Measurements from ENCODE around the gene UIMC1.

DNA sequence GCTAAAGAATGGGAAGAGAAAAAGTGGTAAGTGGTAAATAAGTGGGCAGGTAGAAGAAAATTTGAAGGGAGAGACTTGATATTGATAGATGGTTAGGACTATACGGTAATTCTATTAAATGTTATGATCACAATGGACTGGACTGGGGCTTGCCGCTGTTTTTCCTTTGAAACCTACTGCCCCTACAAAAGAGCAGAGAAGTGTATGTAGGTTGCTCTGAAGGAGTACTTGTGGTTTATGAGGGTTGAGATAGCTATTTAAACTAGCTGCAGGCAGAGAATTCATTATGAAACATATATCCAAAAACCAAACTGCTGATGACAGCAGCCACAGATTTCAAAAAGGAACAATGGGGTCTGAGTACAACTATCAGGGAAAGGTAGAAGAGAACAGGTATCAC is 90.7 kb downstream of the UIMC1 start:
- TF ChIP-seq, protein P1, sequence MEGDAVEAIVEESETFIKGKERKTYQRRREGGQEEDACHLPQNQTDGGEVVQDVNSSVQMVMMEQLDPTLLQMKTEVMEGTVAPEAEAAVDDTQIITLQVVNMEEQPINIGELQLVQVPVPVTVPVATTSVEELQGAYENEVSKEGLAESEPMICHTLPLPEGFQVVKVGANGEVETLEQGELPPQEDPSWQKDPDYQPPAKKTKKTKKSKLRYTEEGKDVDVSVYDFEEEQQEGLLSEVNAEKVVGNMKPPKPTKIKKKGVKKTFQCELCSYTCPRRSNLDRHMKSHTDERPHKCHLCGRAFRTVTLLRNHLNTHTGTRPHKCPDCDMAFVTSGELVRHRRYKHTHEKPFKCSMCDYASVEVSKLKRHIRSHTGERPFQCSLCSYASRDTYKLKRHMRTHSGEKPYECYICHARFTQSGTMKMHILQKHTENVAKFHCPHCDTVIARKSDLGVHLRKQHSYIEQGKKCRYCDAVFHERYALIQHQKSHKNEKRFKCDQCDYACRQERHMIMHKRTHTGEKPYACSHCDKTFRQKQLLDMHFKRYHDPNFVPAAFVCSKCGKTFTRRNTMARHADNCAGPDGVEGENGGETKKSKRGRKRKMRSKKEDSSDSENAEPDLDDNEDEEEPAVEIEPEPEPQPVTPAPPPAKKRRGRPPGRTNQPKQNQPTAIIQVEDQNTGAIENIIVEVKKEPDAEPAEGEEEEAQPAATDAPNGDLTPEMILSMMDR (IDR thresholded peaks at IDR 0.05) = no peak
- TF ChIP-seq POLR2A (IDR thresholded peaks at IDR 0.05) (no peak), POLR2AphosphoS5 (IDR thresholded peaks at IDR 0.05; ENCODE audit: insufficient read depth in 1 of 2, low read depth in 1 of 2) (no peak)

Data from vagina (tissue), 2 donors.